GM12874 (cell line): Measurements from ENCODE around the gene TULP4.

Experiments
- CTCF ChIP-seq: IDR thresholded peaks from 2 replicates; pipeline ENCODE4 v1.5.1; 2011; ENCODE audit warnings: low read depth, mild to moderate bottlenecking, control low read depth, low read length, moderate library complexity; ENCODE audit not compliant: insufficient read depth

Gene TULP4

GRCh38 chr6:158415666-158416065, 103.4 kb downstream of the TULP4 start:
- no peak for TF ChIP-seq CTCF

GRCh38 chr6:158416883-158417759, 104.9 kb downstream of the TULP4 start:
- no peak for TF ChIP-seq CTCF

- TF ChIP-seq CTCF, result no peak
Measured at GRCh38 chr6:158417760-158418098, 105.5 kb downstream of the TULP4 start.

GRCh38 chr6:158418501-158418900, 106.2 kb downstream of the TULP4 start:
- TF ChIP-seq CTCF, result no peak

GRCh38 chr6:158419339-158419909, 107.2 kb downstream of the TULP4 start:
- no peak for TF ChIP-seq CTCF

- TF ChIP-seq CTCF, result no peak
Measured at GRCh38 chr6:158421381-158421780, 109.1 kb downstream of the TULP4 start.

- TF ChIP-seq CTCF, result no peak
Measured at GRCh38 chr6:158422629-158423238, 110.5 kb downstream of the TULP4 start.
